ENCODE measurements around the gene SERPINB12.

DNA sequence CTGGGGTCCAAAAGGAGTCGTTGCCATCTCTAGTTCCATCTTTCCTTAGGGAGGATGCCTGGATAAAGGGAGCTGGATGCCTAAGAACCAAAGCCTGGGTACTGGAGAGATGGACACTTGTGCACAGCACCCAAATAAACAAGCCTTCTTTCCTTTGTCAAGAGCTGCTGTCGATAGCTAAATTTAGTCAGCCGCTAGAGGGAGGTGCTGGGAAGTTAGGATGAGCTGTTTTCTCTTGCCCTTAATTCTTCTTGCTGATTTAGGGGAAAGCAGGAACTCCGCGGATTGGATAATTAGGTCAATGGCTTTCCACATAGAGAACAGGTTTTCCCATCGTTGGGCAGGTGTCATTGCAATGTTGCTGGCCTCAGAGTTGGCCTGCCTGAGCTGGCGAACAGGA, 30.9 kb upstream of the SERPINB12 start:
- TF ChIP-seq CTCF (IDR thresholded peaks at IDR 0.05) (peak in 2 of 5 experiments; percentile 22 to 31), POLR2A (IDR thresholded peaks at IDR 0.05) (no peak)
